PC-3 (cell line): ENCODE data around the gene KDM5A. TPM values are rescaled to one million over a fixed set of nuclear protein-coding genes. Genes with fewer than 3 reads are reported as not detected.

ENCODE experiments used
- ATAC-seq: fragments of 200-7000 bp; cut with Tn5 transposase; 2 replicates; pipeline ENCODE4 v1.9.1; 2020; ENCODE audit warnings: mild to moderate bottlenecking, moderate library complexity
- BruUV-seq: library from RNA; stranded (reverse); fragments of 400-500 nt; replicated peaks from 2 replicates; lab custom pipeline; 2021; lab: Mats Ljungman, UMichigan
- CTCF ChIA-PET: fragments of 300-600 bp; sonication (Branson Sonifier 250); formaldehyde crosslinking; loops from one replicate; lab custom pipeline; 2022; ENCODE audit warnings: antibody characterized with exemption; lab: Charles Lee
- POLR2A ChIA-PET: fragments of 300-600 bp; sonication (Branson Sonifier 250); formaldehyde crosslinking; loops from one replicate; lab custom pipeline; 2022; ENCODE audit warnings: antibody characterized with exemption; ENCODE audit not compliant: unreplicated experiment; lab: Charles Lee
- DNase-seq: peaks from one replicate; pipeline ENCODE4 v3.0.0-alpha.2; 2015
- H2AFZ ChIP-seq: fragments of 300-600 bp; sonication (generic); 2 replicates; pipeline ENCODE4 v1.6.0; 2016; ENCODE audit warnings: antibody characterized with exemption, low read length
- H3F3A ChIP-seq: fragments of 300-600 bp; sonication (generic); one replicate; pipeline ENCODE4 v1.6.0; 2017; ENCODE audit warnings: antibody characterized with exemption, low read length, control low read depth, mild to moderate bottlenecking; ENCODE audit not compliant: unreplicated experiment
- H3K27ac ChIP-seq: fragments of 300-600 bp; sonication (generic); 2 replicates; pipeline ENCODE4 v1.5.1; 2016; ENCODE audit warnings: mild to moderate bottlenecking, low read length
- H3K27me3 ChIP-seq: fragments of 300-600 bp; sonication (generic); 2 replicates; pipeline ENCODE4 v1.6.1; 2016; ENCODE audit warnings: low read length, mixed read lengths
- H3K36me3 ChIP-seq: fragments of 300-600 bp; sonication (generic); 2 replicates; pipeline ENCODE4 v1.6.1; 2016; ENCODE audit warnings: low read depth, mixed run types, low read length, mixed read lengths
- H3K4me1 ChIP-seq: fragments of 300-600 bp; sonication (generic); 2 replicates; pipeline ENCODE4 v1.5.1; 2016; ENCODE audit warnings: low read length; ENCODE audit not compliant: insufficient read depth
- H3K4me2 ChIP-seq: fragments of 300-600 bp; sonication (generic); 2 replicates; pipeline ENCODE4 v1.6.0; 2016; ENCODE audit warnings: low read length
- H3K4me3 ChIP-seq: fragments of 300-600 bp; sonication (generic); 2 replicates; pipeline ENCODE4 v1.5.1; 2016; ENCODE audit warnings: mild to moderate bottlenecking, low read length, mixed read lengths
- H3K79me2 ChIP-seq: fragments of 300-600 bp; sonication (generic); 2 replicates; pipeline ENCODE4 v1.6.1; 2017; ENCODE audit warnings: low read length, mixed read lengths
- H3K9ac ChIP-seq: fragments of 300-600 bp; sonication (generic); 2 replicates; pipeline ENCODE4 v1.6.0; 2016; ENCODE audit warnings: mild to moderate bottlenecking, low read length
- H3K9me2 ChIP-seq: fragments of 300-600 bp; sonication (generic); replicated peaks from 2 replicates; pipeline ENCODE4 v1.6.1; 2016; ENCODE audit warnings: mixed run types, low read length, mixed read lengths
- H3K9me3 ChIP-seq: fragments of 300-600 bp; sonication (generic); 2 replicates; pipeline ENCODE4 v1.6.1; 2016; ENCODE audit warnings: low read length, mixed read lengths
- H4K20me1 ChIP-seq: fragments of 300-600 bp; sonication (generic); 2 replicates; pipeline ENCODE4 v1.6.1; 2016; ENCODE audit warnings: low read length, mixed read lengths
- EZH2 ChIP-seq: fragments of 300-600 bp; sonication (generic); IDR thresholded peaks from one replicate; pipeline ENCODE4 v1.6.1; 2017; ENCODE audit warnings: antibody characterized with exemption, mild to moderate bottlenecking, low read length; ENCODE audit not compliant: unreplicated experiment
- EZH2phosphoT487 ChIP-seq: fragments of 300-600 bp; sonication (generic); IDR thresholded peaks from 2 replicates; pipeline ENCODE4 v1.6.1; 2018; ENCODE audit warnings: mild to moderate bottlenecking, antibody characterized with exemption, low read length, borderline replicate concordance
- intact Hi-C: fragments of 100-400 bp; cut with micrococcal nuclease; formaldehyde crosslinking; loops from 2 replicates; pipeline ENCODE4 v1.9.0; 2023
- total RNA-seq: library from RNA; depleted of rRNA; stranded (reverse); fragments of >200 nt; gene quantifications from 2 replicates; pipeline ENCODE4 v1.2.3, GENCODE V29; 2014
- TF ChIP-seq, protein P1 (sequence below): fragments of 300-600 bp; sonication (generic); conservative IDR thresholded peaks from 2 replicates; pipeline ENCODE4 v1.5.1; 2017; ENCODE audit warnings: antibody characterized with exemption, low read depth, mild to moderate bottlenecking, low read length

The KDM5A gene
- total RNA-seq, 1 experiment from 2014 or later = 27.8 TPM

DNA sequence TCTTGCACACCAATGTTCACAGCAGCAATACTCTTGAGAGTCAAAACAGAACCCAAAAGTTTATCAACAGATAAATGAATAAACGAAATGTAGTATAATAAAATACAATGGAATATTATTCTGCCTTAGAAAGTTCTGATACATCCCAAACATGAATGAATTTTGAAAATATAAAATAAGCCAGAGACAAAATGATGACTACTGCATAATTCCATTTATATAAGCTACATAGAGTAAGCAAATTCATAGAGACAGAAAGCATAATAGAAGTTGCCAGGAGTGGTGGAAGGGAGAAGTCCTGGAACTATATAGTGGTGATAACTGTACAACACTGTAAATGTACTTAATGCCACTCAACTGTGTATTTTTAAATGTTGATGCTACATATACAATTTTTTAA lies 21.1 kb downstream of the KDM5A start:
- H3K9me2 ChIP-seq = no peaks in the 10 kb centered on the region
- no peak overlapping the region for H2AFZ ChIP-seq
- H3K27me3 ChIP-seq = no peaks in the 10 kb centered on the region
- TF ChIP-seq EZH2 (no peak), EZH2phosphoT487 (no peak)
- TF ChIP-seq, protein P1, sequence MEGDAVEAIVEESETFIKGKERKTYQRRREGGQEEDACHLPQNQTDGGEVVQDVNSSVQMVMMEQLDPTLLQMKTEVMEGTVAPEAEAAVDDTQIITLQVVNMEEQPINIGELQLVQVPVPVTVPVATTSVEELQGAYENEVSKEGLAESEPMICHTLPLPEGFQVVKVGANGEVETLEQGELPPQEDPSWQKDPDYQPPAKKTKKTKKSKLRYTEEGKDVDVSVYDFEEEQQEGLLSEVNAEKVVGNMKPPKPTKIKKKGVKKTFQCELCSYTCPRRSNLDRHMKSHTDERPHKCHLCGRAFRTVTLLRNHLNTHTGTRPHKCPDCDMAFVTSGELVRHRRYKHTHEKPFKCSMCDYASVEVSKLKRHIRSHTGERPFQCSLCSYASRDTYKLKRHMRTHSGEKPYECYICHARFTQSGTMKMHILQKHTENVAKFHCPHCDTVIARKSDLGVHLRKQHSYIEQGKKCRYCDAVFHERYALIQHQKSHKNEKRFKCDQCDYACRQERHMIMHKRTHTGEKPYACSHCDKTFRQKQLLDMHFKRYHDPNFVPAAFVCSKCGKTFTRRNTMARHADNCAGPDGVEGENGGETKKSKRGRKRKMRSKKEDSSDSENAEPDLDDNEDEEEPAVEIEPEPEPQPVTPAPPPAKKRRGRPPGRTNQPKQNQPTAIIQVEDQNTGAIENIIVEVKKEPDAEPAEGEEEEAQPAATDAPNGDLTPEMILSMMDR = no peak
- H3K4me2 ChIP-seq = no peak overlapping the region
- intact Hi-C loops = no loop called here
- no peaks in the 10 kb centered on the region for H3F3A ChIP-seq
- no peak overlapping the region for H3K4me3 ChIP-seq
- ChIA-PET POLR2A (no interaction called here), CTCF (no interaction called here)
- H3K27ac ChIP-seq = no peak overlapping the region
- no peaks in the 10 kb centered on the region for H4K20me1 ChIP-seq
- no peaks in the 10 kb centered on the region for H3K9me3 ChIP-seq
- no peaks in the 10 kb centered on the region for H3K79me2 ChIP-seq
- H3K4me1 ChIP-seq = no peaks in the 10 kb centered on the region
- no peak overlapping the region for H3K9ac ChIP-seq
- H3K36me3 ChIP-seq = peaks cover 39% of the 10 kb centered on the region
- ATAC-seq = no peak
- BruUV-seq = no TSS peak
- DNase-seq = no peak

DNA sequence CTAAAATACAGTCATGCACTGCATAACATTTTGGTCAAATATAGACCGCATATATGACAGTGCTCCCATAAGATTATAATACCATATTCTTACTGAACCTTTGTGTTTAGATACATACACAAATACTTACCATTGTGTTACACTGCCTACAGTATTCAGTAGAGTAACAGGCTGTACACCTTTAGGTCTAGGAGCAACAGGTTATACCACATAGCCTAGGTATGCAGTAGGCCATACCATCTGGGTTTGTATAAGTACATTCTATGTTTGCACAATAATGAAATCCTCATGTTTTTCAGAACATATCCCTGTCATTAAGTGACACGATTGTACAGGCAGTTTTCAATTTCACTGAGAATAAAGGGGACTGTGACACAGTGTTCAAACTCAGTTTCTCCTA lies 22.3 kb downstream of the KDM5A start:
- no peaks in the 10 kb centered on the region for H3K79me2 ChIP-seq
- intact Hi-C loops = no loop called here
- H3K9me3 ChIP-seq = no peaks in the 10 kb centered on the region
- H3K9ac ChIP-seq = no peak overlapping the region
- no peaks in the 10 kb centered on the region for H3K9me2 ChIP-seq
- H3K27ac ChIP-seq = no peak overlapping the region
- H2AFZ ChIP-seq = no peak overlapping the region
- peaks cover 50% of the 10 kb centered on the region for H3K36me3 ChIP-seq
- TF ChIP-seq EZH2 (no peak), EZH2phosphoT487 (no peak)
- TF ChIP-seq, protein P1 = no peak
- DNase-seq = no peak
- ChIA-PET POLR2A (no interaction called here), CTCF (no interaction called here)
- H4K20me1 ChIP-seq = no peaks in the 10 kb centered on the region
- no peaks in the 10 kb centered on the region for H3F3A ChIP-seq
- H3K4me2 ChIP-seq = no peak overlapping the region
- BruUV-seq = no TSS peak
- H3K27me3 ChIP-seq = no peaks in the 10 kb centered on the region
- no peak for ATAC-seq
- H3K4me1 ChIP-seq = no peaks in the 10 kb centered on the region
- no peak overlapping the region for H3K4me3 ChIP-seq

DNA sequence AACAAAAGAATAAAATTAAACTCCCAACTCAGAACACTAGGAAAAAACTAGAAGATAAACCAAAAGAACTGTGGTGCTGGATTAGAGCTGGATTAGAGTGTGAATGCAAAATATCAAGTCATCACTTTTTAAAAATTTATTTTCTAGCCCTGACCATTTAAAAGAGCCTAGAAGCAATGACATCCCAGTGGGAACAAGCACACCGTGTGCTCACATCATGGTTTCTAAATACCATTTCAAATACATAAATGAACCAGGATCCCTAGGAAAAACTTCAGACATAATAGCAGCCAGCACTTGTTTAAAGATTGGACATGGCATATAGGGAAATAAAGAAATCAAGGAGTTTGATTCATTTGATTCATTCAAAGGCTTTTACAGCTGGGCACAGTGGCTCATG lies 30.0 kb downstream of the KDM5A start:
- Histone ChIP-seq H3K36me3 (peaks cover 47% of the 10 kb centered on the region), H3K9me2 (no peaks in the 10 kb centered on the region), H3K27me3 (no peaks in the 10 kb centered on the region), H3K79me2 (no peaks in the 10 kb centered on the region), H4K20me1 (no peaks in the 10 kb centered on the region), H3K4me3 (no peak overlapping the region), H3F3A (no peaks in the 10 kb centered on the region), H2AFZ (no peak overlapping the region), H3K4me1 (peaks cover 3% of the 10 kb centered on the region; the same call in 1 of the 2 replicates), H3K4me2 (no peak overlapping the region), H3K27ac (no peak overlapping the region), H3K9me3 (no peaks in the 10 kb centered on the region), H3K9ac (no peak overlapping the region)
- DNase-seq (no peak), ATAC-seq (no peak)
- ChIA-PET POLR2A (no interaction called here), CTCF (no interaction called here)
- no TSS peak for BruUV-seq
- intact Hi-C loops = no loop called here
- TF ChIP-seq, protein P1 = no peak
- TF ChIP-seq EZH2 = no peak
